HL-60/S4 (cell line): ENCODE data around the gene GATC.

Experiments used
- in situ Hi-C: fragments of 300-500 bp; cut with MboI; formaldehyde crosslinking; loops from 2 replicates; pipeline ENCODE4 v1.14.3; 2022; ENCODE audit warnings: low sequenced_read_pairs

The GATC gene

GRCh38 chr12:120445911-120446843 lies at the start of gene GATC, which contains the start of gene TRIAP1:
GATC (plus strand) TSS chr12:120446444; CDS start chr12:120446481, 37 bp downstream.
TRIAP1 (minus strand) TSS chr12:120446384; CDS start chr12:120446372, 12 bp downstream.
- in situ Hi-C loops: no loop called here

GRCh38 chr12:120397824-120398540 lies 48.3 kb upstream of the GATC start:
- in situ Hi-C loops: no loop called here

GRCh38 chr12:120399531-120399930 lies 46.7 kb upstream of the GATC start:
- in situ Hi-C loops: no loop called here

GRCh38 chr12:120402217-120402616 lies 44.0 kb upstream of the GATC start:
- in situ Hi-C loops: no loop called here

GRCh38 chr12:120403869-120404268 lies 42.4 kb upstream of the GATC start:
- in situ Hi-C loops: no loop called here

GRCh38 chr12:120404271-120404670 lies 42.0 kb upstream of the GATC start:
- in situ Hi-C loops: no loop called here

GRCh38 chr12:120406069-120406468 lies 40.2 kb upstream of the GATC start:
- in situ Hi-C loops: no loop called here

- in situ Hi-C loops: no loop called here
These were observed 39.7 kb upstream of the GATC start for GRCh38 chr12:120406553-120406952.

GRCh38 chr12:120408771-120409170 lies 37.5 kb upstream of the GATC start:
- in situ Hi-C loops: no loop called here

GRCh38 chr12:120412421-120412820 lies 33.8 kb upstream of the GATC start:
- in situ Hi-C loops: no loop called here

- in situ Hi-C loops: no loop called here
These were observed 32.1 kb upstream of the GATC start for GRCh38 chr12:120413901-120414695.

- in situ Hi-C loops: no loop called here
These were observed 29.6 kb upstream of the GATC start for GRCh38 chr12:120416490-120417216.

GRCh38 chr12:120417917-120418580 lies 28.2 kb upstream of the GATC start:
- in situ Hi-C loops: no loop called here

- in situ Hi-C loops: no loop called here
These were observed 24.5 kb upstream of the GATC start for GRCh38 chr12:120421701-120422100.

GRCh38 chr12:120422892-120423456 lies 23.3 kb upstream of the GATC start:
- in situ Hi-C loops: no loop called here

GRCh38 chr12:120425797-120426196 lies 20.4 kb upstream of the GATC start:
- in situ Hi-C loops: no loop called here

GRCh38 chr12:120428597-120429229 lies 17.5 kb upstream of the GATC start:
- in situ Hi-C loops: no loop called here

GRCh38 chr12:120429368-120429767 lies 16.9 kb upstream of the GATC start:
- in situ Hi-C loops: no loop called here
